Urinary bladder (tissue), 4 donors: ENCODE measurements around the gene PRRT3. TPM values are rescaled to one million over a fixed set of nuclear protein-coding genes. Genes with fewer than 3 reads are reported as not detected.

Experiments used
- DNase-seq: peaks from one replicate; pipeline ENCODE4 v3.0.0-alpha.2; 2015; ENCODE audit errors: extremely low spot score
- H3K27ac ChIP-seq: one replicate; pipeline ENCODE4 v1.5.1; 2013; ENCODE audit warnings: low read depth, mild to moderate bottlenecking, moderate library complexity
- H3K36me3 ChIP-seq: one replicate; pipeline ENCODE4 v1.6.1; 2013; ENCODE audit warnings: mild to moderate bottlenecking, moderate library complexity; ENCODE audit not compliant: insufficient read depth
- H3K4me1 ChIP-seq: one replicate; pipeline ENCODE4 v1.6.1; 2013; ENCODE audit warnings: mild to moderate bottlenecking, moderate library complexity; ENCODE audit not compliant: insufficient read depth
- H3K4me3 ChIP-seq: one replicate; pipeline ENCODE4 v1.5.1; 2013; ENCODE audit warnings: low read depth, low read length
- WGBS: extraction: QIAGEN DNeasy Blood & Tissue Kit; methylation state at CpG from one replicate; pipeline ENCODE4 v1.1.7; 2013; 5-methylcytosine and 5-hydroxymethylcytosine counted together
- polyA plus RNA-seq: library from polyadenylated mRNA; stranded (reverse); fragments of 200-250 nt; gene quantifications from one replicate; pipeline ENCODE4 v1.2.3, GENCODE V29; 2013
- total RNA-seq: library from RNA; depleted of rRNA; stranded (reverse); fragments of >200 nt; gene quantifications from one replicate; pipeline ENCODE4 v1.2.3, GENCODE V29; 2014
- donor health status: healthy with polysubstance abuse.
- donor health status: healthy.

Gene PRRT3
- total and polyA plus RNA-seq, 2 donors, result 0.95 to 2.8 TPM

GRCh38 chr3:9918261-9919038 lies 33.8 kb downstream of the PRRT3 start:
- Histone ChIP-seq H3K4me1 (no peaks in the 10 kb centered on the region), H3K4me3 (no peak overlapping the region), H3K27ac (no peak overlapping the region), H3K36me3 (no peaks in the 10 kb centered on the region)
- 93% methylated on average over 8 of the region's 8 CpGs for WGBS
- no peak for DNase-seq

GRCh38 chr3:9917820-9918219 lies 34.4 kb downstream of the PRRT3 start:
- WGBS, result 76% methylated on average over 10 of the region's 10 CpGs
- DNase-seq, result no peak
- H3K4me3 ChIP-seq, result no peak overlapping the region
- no peaks in the 10 kb centered on the region for H3K36me3 ChIP-seq
- H3K27ac ChIP-seq, result no peak overlapping the region
- no peaks in the 10 kb centered on the region for H3K4me1 ChIP-seq

- H3K27ac ChIP-seq, result peak within 1 kb of the TSS; percentile 73
- peak within 1 kb of the TSS; percentile 55 for H3K4me3 ChIP-seq
- WGBS, result 10% methylated on average over 19 of the region's 19 CpGs
- no peaks in the 10 kb centered on the region for H3K4me1 ChIP-seq
- DNase-seq, result peak; percentile 83
- H3K36me3 ChIP-seq, result no peaks in the 10 kb centered on the region
Measured at GRCh38 chr3:9916734-9917680, 35.2 kb downstream of the PRRT3 start, which contains the start of gene IL17RC. IL17RC (plus strand) TSS chr3:9917098; CDS start chr3:9917316, 218 bp downstream.

- no peak for DNase-seq
- no peaks in the 10 kb centered on the region for H3K36me3 ChIP-seq
- peak overlapping the region; percentile 73 for H3K27ac ChIP-seq
- H3K4me3 ChIP-seq, result peak overlapping the region; percentile 45
- WGBS, result 30% methylated on average over 7 of the region's 7 CpGs
- no peaks in the 10 kb centered on the region for H3K4me1 ChIP-seq
Measured at GRCh38 chr3:9916346-9916733, 35.9 kb downstream of the PRRT3 start.

GRCh38 chr3:9915254-9916141 lies 36.7 kb downstream of the PRRT3 start:
- under 1% methylated on average over 99 of the region's 99 CpGs for WGBS
- Histone ChIP-seq H3K4me1 (no peaks in the 10 kb centered on the region), H3K36me3 (no peaks in the 10 kb centered on the region), H3K27ac (peak overlapping the region; percentile 76), H3K4me3 (peak overlapping the region; percentile 55)
- no peak for DNase-seq

GRCh38 chr3:9914559-9915253 lies 37.5 kb downstream of the PRRT3 start:
- DNase-seq, result no peak
- H3K27ac ChIP-seq, result no peak overlapping the region
- peak overlapping the region; percentile 55 for H3K4me3 ChIP-seq
- H3K36me3 ChIP-seq, result no peaks in the 10 kb centered on the region
- H3K4me1 ChIP-seq, result no peaks in the 10 kb centered on the region
- WGBS, result 22% methylated on average over 15 of the region's 15 CpGs

GRCh38 chr3:9914011-9914410 lies 38.2 kb downstream of the PRRT3 start:
- no peak overlapping the region for H3K27ac ChIP-seq
- no peak for DNase-seq

GRCh38 chr3:9913601-9914000 lies 38.6 kb downstream of the PRRT3 start:
- H3K4me3 ChIP-seq, result no peak overlapping the region
- H3K36me3 ChIP-seq, result no peaks in the 10 kb centered on the region
- DNase-seq, result no peak
- H3K27ac ChIP-seq, result no peak overlapping the region
- whole genome bisulfite sequencing, result 68% methylated on average over 5 of the region's 5 CpGs
- H3K4me1 ChIP-seq, result no peaks in the 10 kb centered on the region

More at GRCh38 chr3:9914011-9914410, 38.2 kb downstream of the PRRT3 start:
- Histone ChIP-seq H3K4me1 (no peaks in the 10 kb centered on the region), H3K4me3 (no peak overlapping the region), H3K36me3 (no peaks in the 10 kb centered on the region)
- WGBS, result 47% methylated on average over 1 of the region's 1 CpG

GRCh38 chr3:9912294-9912935 lies 39.8 kb downstream of the PRRT3 start:
- whole genome bisulfite sequencing, result 80% methylated on average over 7 of the region's 7 CpGs
- H3K4me3 ChIP-seq, result no peak overlapping the region
- no peak for DNase-seq
- H3K4me1 ChIP-seq, result no peaks in the 10 kb centered on the region
- no peak overlapping the region for H3K27ac ChIP-seq
- no peaks in the 10 kb centered on the region for H3K36me3 ChIP-seq

- Histone ChIP-seq H3K4me3 (no peak overlapping the region), H3K4me1 (no peaks in the 10 kb centered on the region), H3K27ac (no peak overlapping the region), H3K36me3 (no peaks in the 10 kb centered on the region)
- WGBS, result 71% methylated on average over 8 of the region's 8 CpGs
- no peak for DNase-seq
Measured at GRCh38 chr3:9911863-9912262, 40.3 kb downstream of the PRRT3 start.

GRCh38 chr3:9909221-9910013 lies 42.8 kb downstream of the PRRT3 start:
- H3K4me1 ChIP-seq, result no peaks in the 10 kb centered on the region
- WGBS, result 86% methylated on average over 7 of the region's 7 CpGs
- H3K4me3 ChIP-seq, result no peak overlapping the region
- DNase-seq, result no peak
- no peak overlapping the region for H3K27ac ChIP-seq
- H3K36me3 ChIP-seq, result no peaks in the 10 kb centered on the region

- Histone ChIP-seq H3K36me3 (no peaks in the 10 kb centered on the region), H3K4me3 (no peak overlapping the region), H3K4me1 (no peaks in the 10 kb centered on the region), H3K27ac (no peak overlapping the region)
- WGBS, result 87% methylated on average over 3 of the region's 3 CpGs
- DNase-seq, result no peak
Measured at GRCh38 chr3:9908286-9908685, 43.9 kb downstream of the PRRT3 start.
